PC-9 (cell line): ENCODE measurements around the gene SECTM1. TPM values are rescaled to one million over a fixed set of nuclear protein-coding genes. Genes with fewer than 3 reads are reported as not detected.

Source experiments
- BruUV-seq: library from RNA; stranded (reverse); fragments of 400-500 nt; replicated peaks from 2 replicates; lab custom pipeline; 2021; lab: Mats Ljungman, UMichigan
- CTCF ChIA-PET: fragments of 300-600 bp; sonication (Branson Sonifier 250); formaldehyde crosslinking; loops from one replicate; lab custom pipeline; 2022; ENCODE audit warnings: antibody characterized with exemption; lab: Charles Lee
- POLR2A ChIA-PET: fragments of 300-600 bp; sonication (Branson Sonifier 250); formaldehyde crosslinking; loops from one replicate; lab custom pipeline; 2022; ENCODE audit warnings: antibody characterized with exemption; ENCODE audit not compliant: unreplicated experiment; lab: Charles Lee
- DNase-seq, 2 experiments: peaks; one replicate each; pipeline versions ENCODE4 v3.0.0 to v3.0.0-alpha.2; 2015 to 2022; ENCODE audit warnings: mixed read lengths in 1 of 2
- H2AFZ ChIP-seq: fragments of 200-600 bp; sonication (generic); 2 replicates; pipeline ENCODE4 v1.8.1; 2017; ENCODE audit warnings: antibody characterized with exemption
- H3F3A ChIP-seq: fragments of 200-600 bp; sonication (generic); 2 replicates; pipeline ENCODE4 v1.8.1; 2017; ENCODE audit warnings: antibody characterized with exemption, mild to moderate bottlenecking, low read depth; ENCODE audit not compliant: insufficient read depth
- H3K27ac ChIP-seq: fragments of 200-600 bp; sonication (generic); 2 replicates; pipeline ENCODE4 v1.6.1; 2016; ENCODE audit warnings: mixed run types
- H3K27me3 ChIP-seq: fragments of 200-600 bp; sonication (generic); 2 replicates; pipeline ENCODE4 v1.6.1; 2016; ENCODE audit warnings: low read depth, mixed run types; ENCODE audit not compliant: insufficient read depth
- H3K36me3 ChIP-seq: fragments of 200-600 bp; sonication (generic); 2 replicates; pipeline ENCODE4 v1.6.1; 2016; ENCODE audit warnings: low read depth, mixed run types
- H3K4me1 ChIP-seq: fragments of 200-600 bp; sonication (generic); replicated peaks from 2 replicates; pipeline ENCODE4 v1.6.1; 2016; ENCODE audit warnings: mixed run types; ENCODE audit not compliant: insufficient read depth
- H3K4me2 ChIP-seq: fragments of 200-600 bp; sonication (generic); 2 replicates; pipeline ENCODE4 v1.6.1; 2017; ENCODE audit warnings: mixed run types
- H3K4me3 ChIP-seq: fragments of 200-600 bp; sonication (generic); 2 replicates; pipeline ENCODE4 v1.6.1; 2016; ENCODE audit warnings: mixed run types
- H3K79me2 ChIP-seq: fragments of 200-600 bp; sonication (generic); 2 replicates; pipeline ENCODE4 v1.6.1; 2017; ENCODE audit warnings: low read depth, mixed run types
- H3K9me2 ChIP-seq: fragments of 200-600 bp; sonication (generic); 2 replicates; pipeline ENCODE4 v1.8.1; 2017; ENCODE audit warnings: mild to moderate bottlenecking; ENCODE audit not compliant: insufficient read depth
- H3K9me3 ChIP-seq: fragments of 200-600 bp; sonication (generic); 2 replicates; pipeline ENCODE4 v1.8.1; 2016; ENCODE audit warnings: low read depth; ENCODE audit not compliant: insufficient read depth
- H4K20me1 ChIP-seq: fragments of 200-600 bp; sonication (generic); 2 replicates; pipeline ENCODE4 v1.8.1; 2017; ENCODE audit not compliant: insufficient read depth
- EZH2 ChIP-seq: fragments of 200-600 bp; sonication (generic); IDR thresholded peaks from 2 replicates; pipeline ENCODE4 v1.8.0; 2017; ENCODE audit warnings: antibody characterized with exemption, low read depth
- intact Hi-C: fragments of 100-400 bp; cut with micrococcal nuclease; formaldehyde crosslinking; loops from one replicate; pipeline ENCODE4 v1.10.0; 2022; ENCODE audit not compliant: unreplicated experiment
- total RNA-seq: library from RNA; stranded (reverse); gene quantifications from 2 replicates; pipeline ENCODE4 v1.2.3, GENCODE V29; 2021
- TF ChIP-seq, protein P1 (sequence below): fragments of 200-600 bp; sonication (generic); conservative IDR thresholded peaks from 2 replicates; pipeline ENCODE4 v1.6.1; 2017; ENCODE audit warnings: mixed run types, antibody characterized with exemption, mild to moderate bottlenecking, moderate library complexity

The SECTM1 gene
- total RNA-seq, 1 experiment from 2014 or later, result 3.6 TPM

GRCh38 chr17:82354804-82355308 is 21.3 kb upstream of the SECTM1 start:
- no peak for DNase-seq
- intact Hi-C loops, result loop anchor here (5.0 to 10.0 kb wide), 5 partner anchors 57 to 530 kb away; no protein-coding TSS in a partner anchor
- CTCF ChIA-PET, result no interaction called here
- BruUV-seq, result no TSS peak
- Histone ChIP-seq H3K36me3 (no peaks in the 10 kb centered on the region), H3K27me3 (no peaks in the 10 kb centered on the region), H3K4me2 (no peak overlapping the region), H3K4me1 (no peaks in the 10 kb centered on the region), H4K20me1 (no peaks in the 10 kb centered on the region), H2AFZ (no peak overlapping the region), H3K79me2 (no peaks in the 10 kb centered on the region), H3K4me3 (no peak overlapping the region), H3K9me2 (no peaks in the 10 kb centered on the region), H3K9me3 (no peaks in the 10 kb centered on the region), H3K27ac (no peak overlapping the region), H3F3A (peaks cover 8% of the 10 kb centered on the region)
- POLR2A ChIA-PET, result no interaction called here
- TF ChIP-seq EZH2, result no peak
- TF ChIP-seq, protein P1, sequence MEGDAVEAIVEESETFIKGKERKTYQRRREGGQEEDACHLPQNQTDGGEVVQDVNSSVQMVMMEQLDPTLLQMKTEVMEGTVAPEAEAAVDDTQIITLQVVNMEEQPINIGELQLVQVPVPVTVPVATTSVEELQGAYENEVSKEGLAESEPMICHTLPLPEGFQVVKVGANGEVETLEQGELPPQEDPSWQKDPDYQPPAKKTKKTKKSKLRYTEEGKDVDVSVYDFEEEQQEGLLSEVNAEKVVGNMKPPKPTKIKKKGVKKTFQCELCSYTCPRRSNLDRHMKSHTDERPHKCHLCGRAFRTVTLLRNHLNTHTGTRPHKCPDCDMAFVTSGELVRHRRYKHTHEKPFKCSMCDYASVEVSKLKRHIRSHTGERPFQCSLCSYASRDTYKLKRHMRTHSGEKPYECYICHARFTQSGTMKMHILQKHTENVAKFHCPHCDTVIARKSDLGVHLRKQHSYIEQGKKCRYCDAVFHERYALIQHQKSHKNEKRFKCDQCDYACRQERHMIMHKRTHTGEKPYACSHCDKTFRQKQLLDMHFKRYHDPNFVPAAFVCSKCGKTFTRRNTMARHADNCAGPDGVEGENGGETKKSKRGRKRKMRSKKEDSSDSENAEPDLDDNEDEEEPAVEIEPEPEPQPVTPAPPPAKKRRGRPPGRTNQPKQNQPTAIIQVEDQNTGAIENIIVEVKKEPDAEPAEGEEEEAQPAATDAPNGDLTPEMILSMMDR, result no peak

- no peak for DNase-seq
- Histone ChIP-seq H3K4me1 (no peaks in the 10 kb centered on the region), H3K9me3 (no peaks in the 10 kb centered on the region), H3K36me3 (no peaks in the 10 kb centered on the region), H3K4me3 (no peak overlapping the region), H3F3A (peaks cover 8% of the 10 kb centered on the region), H3K79me2 (no peaks in the 10 kb centered on the region), H3K27ac (no peak overlapping the region), H3K27me3 (no peaks in the 10 kb centered on the region), H3K9me2 (no peaks in the 10 kb centered on the region), H3K4me2 (no peak overlapping the region), H2AFZ (no peak overlapping the region), H4K20me1 (no peaks in the 10 kb centered on the region)
- ChIA-PET CTCF (no interaction called here), POLR2A (no interaction called here)
- intact Hi-C loops, result loop anchor here (2.0 to 10.0 kb wide), 6 partner anchors 59 to 531 kb away; no protein-coding TSS in a partner anchor
- no peak for TF ChIP-seq EZH2
- TF ChIP-seq, protein P1, result no peak
- BruUV-seq, result no TSS peak
These were observed 19.9 kb upstream of the SECTM1 start for GRCh38 chr17:82353484-82353883.

DNA sequence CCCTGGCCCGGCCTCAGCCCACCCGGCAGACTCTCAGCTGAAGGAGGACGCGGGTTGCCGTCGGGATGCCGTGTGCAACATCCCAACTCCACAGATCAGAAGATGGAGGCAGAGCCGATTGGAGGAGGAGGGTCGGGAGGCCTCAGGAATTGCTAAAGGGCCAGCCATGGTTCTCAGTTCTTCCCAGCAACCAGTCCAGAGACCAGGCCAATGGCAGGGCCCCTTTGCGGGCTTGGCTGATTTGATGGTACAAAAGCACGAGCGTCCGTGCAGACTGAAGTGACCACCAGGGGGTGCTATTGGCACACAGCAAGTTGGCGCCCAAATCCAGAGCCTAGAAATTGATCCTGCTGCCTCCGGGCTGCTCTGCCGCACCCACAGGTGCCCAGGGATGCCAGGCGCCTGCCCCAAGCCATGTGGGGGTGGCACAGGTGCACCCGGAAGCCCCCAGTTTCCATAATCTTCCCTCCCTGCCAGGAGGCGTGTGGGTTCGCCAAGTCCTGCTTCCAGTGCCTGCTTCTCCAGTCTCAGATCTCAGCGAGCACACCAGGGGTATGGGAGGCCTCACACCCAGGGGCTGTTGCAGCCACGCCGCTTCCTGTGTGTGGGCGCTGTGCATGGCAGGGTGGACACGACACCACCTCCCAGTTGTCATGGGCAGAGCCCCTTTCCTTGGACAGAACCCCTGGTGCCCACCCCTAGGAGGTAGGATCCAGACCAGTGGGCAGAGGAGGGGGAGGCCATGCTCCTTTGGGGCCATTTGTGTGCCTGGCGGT is 18.3 kb upstream of the SECTM1 start:
- ChIA-PET POLR2A (no interaction called here), CTCF (interaction anchor here (0.6 to 1.2 kb wide), 2 partner anchors 184 to 740 kb away, joined by 3 to 6 read pairs; no protein-coding TSS in a partner anchor)
- no TSS peak for BruUV-seq

More for the DNA sequence above, 18.3 kb upstream of the SECTM1 start:
- Histone ChIP-seq H3K27ac (no peak overlapping the region), H3K9me2 (no peaks in the 10 kb centered on the region), H2AFZ (no peak overlapping the region), H3F3A (no peaks in the 10 kb centered on the region; the same call in 1 of the 2 replicates), H3K36me3 (no peaks in the 10 kb centered on the region), H3K4me1 (no peaks in the 10 kb centered on the region), H3K79me2 (no peaks in the 10 kb centered on the region), H4K20me1 (no peaks in the 10 kb centered on the region), H3K4me2 (0 out of 2 replicates have a peak overlapping the region, but pooled peaks have one; percentile 10), H3K4me3 (no peak overlapping the region), H3K9me3 (no peaks in the 10 kb centered on the region), H3K27me3 (no peaks in the 10 kb centered on the region)
- peak; percentile 63 to 78 for DNase-seq
- intact Hi-C loops, result loop anchor here (2.0 to 10.0 kb wide), 6 partner anchors 60 to 533 kb away; no protein-coding TSS in a partner anchor
- TF ChIP-seq, protein P1, result peak; percentile 81
- TF ChIP-seq EZH2, result no peak
